ENCODE data around the gene POU2AF2. TPM values are rescaled to one million over a fixed set of nuclear protein-coding genes. Genes with fewer than 3 reads are reported as not detected.
"Not testable (repeated sequence)": the region's sequence is repeated elsewhere in the genome, so short reads cannot be mapped to it uniquely, and the experiment has no call there.

The POU2AF2 gene
- total RNA-seq, 4 donors from 2014 or later, result 0.78 to 4.2 (median 2.0) TPM

- peaks cover 0 to 16% (median 0%) of the 10 kb centered on the region in 4 donors for H3K4me1 ChIP-seq
- H3K4me3 ChIP-seq, result no peak overlapping the region
- WGBS, 2 donors, result 75 to 76% methylated on average over 18 of the region's 18 CpGs
- no peak overlapping the region for H3K27ac ChIP-seq
- no peaks in the 10 kb centered on the region for H3K9me3 ChIP-seq
- DNase-seq (ENCODE audit: low spot score in 2 of 2), result no peak
- TF ChIP-seq EP300 (IDR thresholded peaks at IDR 0.05) (no peak), POLR2A (IDR thresholded peaks at IDR 0.05) (no peak), CTCF (IDR thresholded peaks at IDR 0.05) (no peak)
- no peaks in the 10 kb centered on the region for H3K36me3 ChIP-seq
- H3K27me3 ChIP-seq, result no peaks in the 10 kb centered on the region
These were observed 39.9 kb downstream of the POU2AF2 start for GRCh38 chr11:111285189-111286091.

- Histone ChIP-seq H3K27ac (no peak overlapping the region), H3K4me1 (no peaks in the 10 kb centered on the region), H3K9me3 (no peaks in the 10 kb centered on the region), H3K36me3 (no peaks in the 10 kb centered on the region), H3K27me3 (no peaks in the 10 kb centered on the region), H3K4me3 (no peak overlapping the region)
- DNase-seq (ENCODE audit: low spot score in 2 of 2), result no peak
- TF ChIP-seq EP300 (IDR thresholded peaks at IDR 0.05) (no peak), CTCF (IDR thresholded peaks at IDR 0.05) (no peak), POLR2A (IDR thresholded peaks at IDR 0.05) (no peak)
- WGBS, 2 donors, result 97 to 98% methylated on average over 5 of the region's 5 CpGs
These were observed 46.2 kb downstream of the POU2AF2 start for GRCh38 chr11:111291764-111292163.

- 87 to 96% methylated on average over 1 of the region's 1 CpG for WGBS, 2 donors
- DNase-seq (ENCODE audit: low spot score in 2 of 2); H3K4me1 ChIP-seq: not testable (repeated sequence)
These were observed 46.9 kb downstream of the POU2AF2 start for GRCh38 chr11:111292408-111292807.

GRCh38 chr11:111296196-111296595 lies 50.7 kb downstream of the POU2AF2 start:
- no peaks in the 10 kb centered on the region for H3K36me3 ChIP-seq
- DNase-seq (ENCODE audit: low spot score in 2 of 2), result no peak
- 82 to 89% methylated on average over 3 of the region's 3 CpGs for WGBS, 2 donors
- no peak overlapping the region for H3K27ac ChIP-seq
- peaks cover 0 to 21% (median 0%) of the 10 kb centered on the region in 4 donors for H3K4me1 ChIP-seq
- H3K27me3 ChIP-seq, result no peaks in the 10 kb centered on the region
- TF ChIP-seq CTCF (IDR thresholded peaks at IDR 0.05), result no peak
- no peak for TF ChIP-seq EP300 (IDR thresholded peaks at IDR 0.05)
- TF ChIP-seq POLR2A (IDR thresholded peaks at IDR 0.05), result no peak
- H3K4me3 ChIP-seq, result no peak overlapping the region
- H3K9me3 ChIP-seq, result no peaks in the 10 kb centered on the region

More at GRCh38 chr11:111292408-111292807, 46.9 kb downstream of the POU2AF2 start:
- not testable (repeated sequence) for H3K27ac ChIP-seq, H3K36me3 ChIP-seq, H3K9me3 ChIP-seq, H3K27me3 ChIP-seq, H3K4me3 ChIP-seq

GRCh38 chr11:111297696-111298095 lies 52.2 kb downstream of the POU2AF2 start:
- DNase-seq (ENCODE audit: low spot score in 2 of 2), result no peak
- WGBS, 2 donors, result 95% methylated on average over 10 of the region's 10 CpGs
- H3K36me3 ChIP-seq, result no peaks in the 10 kb centered on the region
- no peaks in the 10 kb centered on the region for H3K9me3 ChIP-seq
- peaks cover 0 to 26% (median 2%) of the 10 kb centered on the region in 4 donors for H3K4me1 ChIP-seq
- H3K4me3 ChIP-seq, result no peak overlapping the region
- no peak overlapping the region for H3K27ac ChIP-seq
- no peaks in the 10 kb centered on the region for H3K27me3 ChIP-seq
- TF ChIP-seq POLR2A (IDR thresholded peaks at IDR 0.05) (no peak), CTCF (IDR thresholded peaks at IDR 0.05) (no peak), EP300 (IDR thresholded peaks at IDR 0.05) (no peak)

All from tibial nerve (tissue), 4 donors.